H9 (cell line): ENCODE results near the gene DAB1. TPM values are rescaled to one million over a fixed set of nuclear protein-coding genes. Genes with fewer than 3 reads are reported as not detected.

Source experiments
- DNase-seq: peaks from one replicate; pipeline ENCODE4 v3.0.0-alpha.2; 2017
- H2AFZ ChIP-seq: one replicate; pipeline ENCODE4 v1.6.1; 2013; ENCODE audit warnings: mild to moderate bottlenecking, low read length, control low read depth, moderate library complexity
- H2AK5ac ChIP-seq: 2 replicates; pipeline ENCODE4 v1.6.1; 2013; ENCODE audit warnings: low read length, control low read depth, mixed read lengths; ENCODE audit not compliant: insufficient read length
- H2BK120ac ChIP-seq: one replicate; pipeline ENCODE4 v1.6.1; 2013; ENCODE audit warnings: low read depth, mild to moderate bottlenecking, low read length, control low read depth, inconsistent platforms; ENCODE audit not compliant: poor library complexity, severe bottlenecking
- H2BK12ac ChIP-seq: 2 replicates; pipeline ENCODE4 v1.6.1; 2013; ENCODE audit warnings: low read length, control low read depth, mixed read lengths, low read depth; ENCODE audit not compliant: insufficient read length
- H2BK15ac ChIP-seq: 2 replicates; pipeline ENCODE4 v1.6.1; 2013; ENCODE audit warnings: low read depth, low read length, control low read depth
- H2BK20ac ChIP-seq: one replicate; pipeline ENCODE4 v1.6.1; 2013; ENCODE audit warnings: low read depth, mild to moderate bottlenecking, low read length, control low read depth, inconsistent platforms; ENCODE audit not compliant: poor library complexity, severe bottlenecking
- H2BK5ac ChIP-seq: 2 replicates; pipeline ENCODE4 v1.6.1; 2013; ENCODE audit warnings: low read length, control low read depth, mixed read lengths; ENCODE audit not compliant: insufficient read length
- H3K14ac ChIP-seq: 2 replicates; pipeline ENCODE4 v1.6.1; 2013; ENCODE audit warnings: low read length, control low read depth; ENCODE audit not compliant: insufficient read depth
- H3K18ac ChIP-seq: 2 replicates; pipeline ENCODE4 v1.6.1; 2013; ENCODE audit warnings: low read depth, mild to moderate bottlenecking, mixed read lengths, low read length, control low read depth; ENCODE audit not compliant: insufficient read length
- H3K23ac ChIP-seq: 2 replicates; pipeline ENCODE4 v1.6.1; 2013; ENCODE audit warnings: low read length, control low read depth, mixed read lengths, low read depth; ENCODE audit not compliant: insufficient read length
- H3K23me2 ChIP-seq: 2 replicates; pipeline ENCODE4 v1.6.1; 2013; ENCODE audit warnings: low read depth, mild to moderate bottlenecking, mixed read lengths, low read length, control low read depth; ENCODE audit not compliant: insufficient read length, poor library complexity, severe bottlenecking
- H3K27ac ChIP-seq: 2 replicates; pipeline ENCODE4 v1.5.1; 2013; ENCODE audit warnings: low read length, control low read depth, mixed read lengths, low read depth; ENCODE audit not compliant: insufficient read length
- H3K27me3 ChIP-seq: 2 replicates; pipeline ENCODE4 v1.6.1; 2013; ENCODE audit warnings: low read length, control low read depth, inconsistent platforms; ENCODE audit not compliant: insufficient read depth
- H3K4ac ChIP-seq: 2 replicates; pipeline ENCODE4 v1.6.1; 2013; ENCODE audit warnings: low read depth, mild to moderate bottlenecking, control low read depth, inconsistent platforms, low read length, moderate library complexity
- H3K4me1 ChIP-seq: 2 replicates; pipeline ENCODE4 v1.6.1; 2013; ENCODE audit warnings: low read length, control low read depth, inconsistent platforms; ENCODE audit not compliant: insufficient read depth
- H3K4me2 ChIP-seq: 2 replicates; pipeline ENCODE4 v1.6.1; 2013; ENCODE audit warnings: low read length, control low read depth, mixed read lengths; ENCODE audit not compliant: insufficient read length, insufficient read depth
- H3K56ac ChIP-seq: 2 replicates; pipeline ENCODE4 v1.6.1; 2013; ENCODE audit warnings: low read depth, mild to moderate bottlenecking, mixed read lengths, low read length, control low read depth; ENCODE audit not compliant: insufficient read length
- H3K79me1 ChIP-seq: 2 replicates; pipeline ENCODE4 v1.6.1; 2013; ENCODE audit warnings: low read depth, mild to moderate bottlenecking, moderate library complexity, low read length, control low read depth, inconsistent platforms; ENCODE audit not compliant: insufficient read depth, poor library complexity, severe bottlenecking
- H3K79me2 ChIP-seq: 2 replicates; pipeline ENCODE4 v1.6.1; 2013; ENCODE audit warnings: low read length, control low read depth, inconsistent platforms; ENCODE audit not compliant: insufficient read depth
- H3K9ac ChIP-seq: 2 replicates; pipeline ENCODE4 v1.6.1; 2013; ENCODE audit warnings: low read length, control low read depth, mixed read lengths; ENCODE audit not compliant: insufficient read length; ENCODE audit errors: extremely low read depth
- H3K9me3 ChIP-seq: one replicate; pipeline ENCODE4 v1.6.1; 2013; ENCODE audit warnings: low read depth, low read length, inconsistent platforms; ENCODE audit not compliant: control insufficient read depth
- H3T11ph ChIP-seq: one replicate; pipeline ENCODE4 v1.6.1; 2013; ENCODE audit warnings: mild to moderate bottlenecking, low read length, control low read depth, inconsistent platforms
- H4K20me1 ChIP-seq: one replicate; pipeline ENCODE4 v1.6.1; 2013; ENCODE audit not compliant: control insufficient read depth, insufficient read length, insufficient read depth
- H4K5ac ChIP-seq: 2 replicates; pipeline ENCODE4 v1.6.1; 2013; ENCODE audit warnings: low read depth, mild to moderate bottlenecking, mixed read lengths, low read length, control low read depth; ENCODE audit not compliant: insufficient read length
- H4K8ac ChIP-seq: replicated peaks from 2 replicates; pipeline ENCODE4 v1.6.1; 2013; ENCODE audit warnings: low read length, control low read depth, mixed read lengths, low read depth; ENCODE audit not compliant: insufficient read length
- H4K91ac ChIP-seq: 2 replicates; pipeline ENCODE4 v1.6.1; 2013; ENCODE audit warnings: low read depth, mild to moderate bottlenecking, moderate library complexity, mixed read lengths, low read length, control low read depth; ENCODE audit not compliant: insufficient read length
- H3K27ac Mint-ChIP-seq, 3 experiments: 2 replicates in 2 of 3; 3 replicates in 1 of 3; pipeline ENCODE4 v1.8.0; 2020 to 2021; ENCODE audit warnings: mixed read lengths in 3 of 3, mild to moderate bottlenecking in 1 of 3, moderate library complexity in 1 of 3
- H3K27me3 Mint-ChIP-seq: 2 replicates; pipeline ENCODE4 v1.8.0; 2021; ENCODE audit warnings: low read depth, mild to moderate bottlenecking, moderate library complexity, mixed read lengths
- H3K36me3 Mint-ChIP-seq, 3 experiments: 2 replicates in 2 of 3; 3 replicates in 1 of 3; pipeline ENCODE4 v1.8.0; 2020 to 2021; ENCODE audit warnings: low read depth in 3 of 3, mixed read lengths in 3 of 3; ENCODE audit not compliant: insufficient read depth in 1 of 3
- H3K4me1 Mint-ChIP-seq, 2 experiments: 2 replicates each; pipeline ENCODE4 v1.8.0; 2020; ENCODE audit warnings: mixed read lengths in 2 of 2
- H3K4me3 Mint-ChIP-seq, 2 experiments: 2 replicates in 1 of 2; 3 replicates in 1 of 2; pipeline ENCODE4 v1.8.0; 2020 to 2021; ENCODE audit warnings: mild to moderate bottlenecking in 2 of 2, mixed read lengths in 2 of 2, moderate library complexity in 1 of 2
- H3K9me3 Mint-ChIP-seq, 2 experiments: 2 replicates in 1 of 2; 3 replicates in 1 of 2; pipeline ENCODE4 v1.8.0; 2020; ENCODE audit warnings: mild to moderate bottlenecking in 2 of 2, mixed read lengths in 2 of 2, moderate library complexity in 1 of 2
- WGBS: extraction: QIAGEN DNeasy Blood & Tissue Kit; methylation state at CpG from one replicate; pipeline ENCODE4 v1.1.7; 2013; ENCODE audit warnings: missing lambda C conversion rate, low lambda C conversion rate, mixed read lengths; ENCODE audit not compliant: insufficient read length; ENCODE audit errors: extremely low coverage; 5-methylcytosine and 5-hydroxymethylcytosine counted together
- total RNA-seq: library from RNA; stranded (reverse); gene quantifications from 2 replicates; pipeline ENCODE4 v1.2.1, GENCODE V29; 2021
- TF ChIP-seq, protein P1 (sequence below): fragments of 200-600 bp; sonication (generic); conservative IDR thresholded peaks from 3 replicates; pipeline ENCODE4 v1.8.0; 2021; ENCODE audit warnings: antibody characterized with exemption, mild to moderate bottlenecking

Gene DAB1
- total RNA-seq, 1 experiment from 2014 or later: 9.3 TPM

DNA sequence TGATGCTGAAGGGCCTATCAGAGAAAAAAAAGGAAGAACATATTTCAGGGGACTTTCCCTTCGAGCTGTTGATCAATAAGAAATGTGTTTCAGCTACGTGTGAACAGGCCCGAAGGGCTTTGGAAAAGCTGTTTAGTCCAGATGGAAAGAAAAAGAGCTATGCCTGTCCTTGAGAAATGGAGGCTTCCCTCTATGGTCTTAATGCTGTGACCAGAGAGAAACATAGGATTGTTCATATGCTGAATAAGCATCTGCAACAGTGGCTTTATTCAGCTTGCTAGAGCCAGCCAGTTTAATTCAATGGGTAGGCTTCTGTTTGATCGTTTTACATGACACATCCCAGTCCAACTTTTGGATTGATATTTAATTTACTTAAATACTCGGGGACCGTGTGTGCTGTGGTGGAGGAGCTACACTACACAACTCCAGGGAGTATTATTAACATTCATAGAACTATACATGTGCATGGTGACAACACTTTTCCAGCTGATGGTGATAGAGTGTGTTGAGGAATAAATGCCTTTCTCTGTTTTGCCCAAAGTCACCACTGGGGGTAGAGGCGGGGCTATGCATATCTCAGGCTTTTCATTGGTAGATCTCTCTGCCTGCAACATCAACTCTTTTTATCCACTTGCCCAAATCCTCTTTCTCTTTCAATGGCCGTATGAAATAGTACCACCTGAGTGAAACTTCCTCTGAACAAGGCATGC is 351.3 kb downstream of the DAB1 start:
- H4K8ac ChIP-seq: no peak overlapping the region
- no peak overlapping the region for H3K9ac ChIP-seq
- no peaks in the 10 kb centered on the region for H3K79me1 ChIP-seq
- Mint-ChIP-seq H3K4me3 (no peak overlapping the region), H3K36me3 (no peaks in the 10 kb centered on the region), H3K27ac (peak overlapping the region in 1 of 3 experiments; percentile 0; a peak in 1 of 7 replicates), H3K4me1 (peaks cover 14 to 20% of the 10 kb centered on the region in 2 experiments), H3K9me3 (no peaks in the 10 kb centered on the region), H3K27me3 (no peaks in the 10 kb centered on the region)
- no peaks in the 10 kb centered on the region for H3K23me2 ChIP-seq
- H3K79me2 ChIP-seq: no peaks in the 10 kb centered on the region
- no peaks in the 10 kb centered on the region for H3K9me3 ChIP-seq
- no peak overlapping the region for H2BK5ac ChIP-seq
- H3K56ac ChIP-seq: no peak overlapping the region
- H3K14ac ChIP-seq: no peak overlapping the region
- no CpG with 5 or more reads among the region's 8 CpGs for WGBS
- peak; percentile 37 for DNase-seq
- no peak overlapping the region for H3K27ac ChIP-seq
- no peak overlapping the region for H2AK5ac ChIP-seq
- no peak overlapping the region for H3K18ac ChIP-seq
- no peak overlapping the region for H2AFZ ChIP-seq
- no peak overlapping the region for H3K4ac ChIP-seq
- no peak overlapping the region for H2BK15ac ChIP-seq
- H3T11ph ChIP-seq: no peak overlapping the region
- H3K4me1 ChIP-seq: peaks cover 2% of the 10 kb centered on the region; the same call in 1 of the 2 replicates
- no peak overlapping the region for H4K91ac ChIP-seq
- no peak overlapping the region for H2BK20ac ChIP-seq
- H2BK120ac ChIP-seq: no peak overlapping the region
- no peaks in the 10 kb centered on the region for H4K20me1 ChIP-seq
- H3K27me3 ChIP-seq: no peaks in the 10 kb centered on the region
- no peak overlapping the region for H3K4me2 ChIP-seq
- no peak overlapping the region for H2BK12ac ChIP-seq
- TF ChIP-seq, protein P1, sequence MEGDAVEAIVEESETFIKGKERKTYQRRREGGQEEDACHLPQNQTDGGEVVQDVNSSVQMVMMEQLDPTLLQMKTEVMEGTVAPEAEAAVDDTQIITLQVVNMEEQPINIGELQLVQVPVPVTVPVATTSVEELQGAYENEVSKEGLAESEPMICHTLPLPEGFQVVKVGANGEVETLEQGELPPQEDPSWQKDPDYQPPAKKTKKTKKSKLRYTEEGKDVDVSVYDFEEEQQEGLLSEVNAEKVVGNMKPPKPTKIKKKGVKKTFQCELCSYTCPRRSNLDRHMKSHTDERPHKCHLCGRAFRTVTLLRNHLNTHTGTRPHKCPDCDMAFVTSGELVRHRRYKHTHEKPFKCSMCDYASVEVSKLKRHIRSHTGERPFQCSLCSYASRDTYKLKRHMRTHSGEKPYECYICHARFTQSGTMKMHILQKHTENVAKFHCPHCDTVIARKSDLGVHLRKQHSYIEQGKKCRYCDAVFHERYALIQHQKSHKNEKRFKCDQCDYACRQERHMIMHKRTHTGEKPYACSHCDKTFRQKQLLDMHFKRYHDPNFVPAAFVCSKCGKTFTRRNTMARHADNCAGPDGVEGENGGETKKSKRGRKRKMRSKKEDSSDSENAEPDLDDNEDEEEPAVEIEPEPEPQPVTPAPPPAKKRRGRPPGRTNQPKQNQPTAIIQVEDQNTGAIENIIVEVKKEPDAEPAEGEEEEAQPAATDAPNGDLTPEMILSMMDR: peak; percentile 53
- no peak overlapping the region for H3K23ac ChIP-seq
- H4K5ac ChIP-seq: no peak overlapping the region
